GM20000 (cell line): ENCODE results near the gene S100A2.

ENCODE experiments used
- DNase-seq: peaks from one replicate; pipeline ENCODE4 v3.0.0; 2012; ENCODE audit warnings: low spot score
- CTCF ChIP-seq: IDR thresholded peaks from 2 replicates; pipeline ENCODE4 v1.5.1; 2012; ENCODE audit warnings: mild to moderate bottlenecking, control low read depth; ENCODE audit errors: extremely low read depth, missing control alignments

Gene S100A2

GRCh38 chr1:153565529-153566374 lies at the start of gene S100A2:
Gene S100A2, minus strand, starts transcription at chr1:153565844. Its CDS starts 1,967 bp downstream, at chr1:153563877.
- no peak for TF ChIP-seq CTCF

GRCh38 chr1:153615406-153615805 lies 49.8 kb upstream of the S100A2 start:
- no peak for DNase-seq
- no peak for TF ChIP-seq CTCF

More at GRCh38 chr1:153565529-153566374, at the start of gene S100A2:
- DNase-seq = no peak

DNA sequence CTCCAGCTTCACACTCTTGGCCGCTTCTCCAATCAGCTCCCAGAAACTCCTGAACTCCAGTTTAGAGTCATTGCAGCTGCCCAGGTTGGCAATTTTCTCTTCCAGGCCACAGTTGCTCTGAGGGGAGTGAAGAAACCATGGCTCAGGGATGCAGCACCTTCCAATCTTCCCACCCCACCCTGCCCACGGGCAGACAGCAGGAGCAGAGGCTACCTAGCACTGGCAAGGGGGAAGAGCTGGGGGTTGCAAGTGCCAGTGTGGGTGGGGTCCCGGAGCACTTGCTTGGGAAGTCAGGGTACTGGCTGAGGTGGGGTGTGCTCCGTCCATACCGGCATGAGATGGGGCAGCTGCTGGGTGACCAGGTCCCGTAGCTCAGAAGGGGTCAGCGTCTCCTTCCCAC lies 49.3 kb upstream of the S100A2 start:
- TF ChIP-seq CTCF = no peak
- no peak for DNase-seq

DNA sequence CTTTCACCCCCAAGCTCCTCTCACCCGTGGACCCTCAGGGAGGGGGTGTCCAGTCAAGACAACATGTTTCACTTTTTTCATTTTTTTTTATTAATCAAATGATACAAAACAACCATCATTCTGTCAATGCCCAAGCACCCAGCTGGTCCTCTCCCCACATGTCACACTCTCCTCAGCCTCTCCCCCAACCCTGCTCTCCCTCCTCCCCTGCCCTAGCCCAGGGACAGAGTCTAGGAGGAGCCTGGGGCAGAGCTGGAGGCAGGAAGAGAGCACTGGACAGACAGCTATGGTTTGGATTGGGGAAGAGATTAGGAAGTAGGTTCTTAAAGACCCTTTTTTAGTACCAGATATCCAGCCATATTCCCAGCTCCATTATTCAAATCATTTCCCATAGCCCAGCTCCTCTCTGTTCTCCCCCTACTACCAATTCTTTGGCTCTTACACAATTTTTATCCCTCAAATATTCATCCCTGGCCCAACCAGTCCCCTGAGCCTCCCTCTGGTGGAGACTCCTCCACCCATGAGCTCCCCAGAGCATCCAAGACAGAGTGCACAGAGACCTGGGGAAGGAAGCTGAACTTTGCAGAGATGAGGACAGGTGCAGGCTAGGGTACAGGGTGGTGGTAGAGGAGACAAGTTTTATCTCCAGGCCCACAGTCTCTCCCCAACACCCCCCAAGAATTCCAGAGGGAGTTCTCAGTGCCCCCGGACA lies 48.7 kb upstream of the S100A2 start:
- no peak for TF ChIP-seq CTCF
- no peak for DNase-seq

DNA sequence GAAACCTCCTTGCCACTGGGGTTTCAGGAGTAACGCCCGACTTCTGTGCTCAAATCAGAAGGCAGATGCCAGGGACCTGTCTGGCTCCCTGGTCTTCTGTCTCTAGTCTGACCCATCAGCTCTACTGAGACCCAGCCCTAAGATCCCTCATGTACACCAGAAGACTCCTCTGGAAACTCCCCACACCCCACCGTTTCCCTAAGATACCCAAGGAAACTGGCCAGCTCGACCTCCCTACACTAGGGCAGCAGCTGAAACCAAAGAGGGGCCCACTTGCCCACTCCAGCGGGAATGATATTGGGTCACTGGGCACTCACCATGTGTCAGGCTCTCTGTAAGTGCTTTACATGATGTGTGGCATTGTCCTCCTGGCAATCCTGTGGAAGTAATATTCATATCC lies 47.8 kb upstream of the S100A2 start:
- no peak for TF ChIP-seq CTCF

DNA sequence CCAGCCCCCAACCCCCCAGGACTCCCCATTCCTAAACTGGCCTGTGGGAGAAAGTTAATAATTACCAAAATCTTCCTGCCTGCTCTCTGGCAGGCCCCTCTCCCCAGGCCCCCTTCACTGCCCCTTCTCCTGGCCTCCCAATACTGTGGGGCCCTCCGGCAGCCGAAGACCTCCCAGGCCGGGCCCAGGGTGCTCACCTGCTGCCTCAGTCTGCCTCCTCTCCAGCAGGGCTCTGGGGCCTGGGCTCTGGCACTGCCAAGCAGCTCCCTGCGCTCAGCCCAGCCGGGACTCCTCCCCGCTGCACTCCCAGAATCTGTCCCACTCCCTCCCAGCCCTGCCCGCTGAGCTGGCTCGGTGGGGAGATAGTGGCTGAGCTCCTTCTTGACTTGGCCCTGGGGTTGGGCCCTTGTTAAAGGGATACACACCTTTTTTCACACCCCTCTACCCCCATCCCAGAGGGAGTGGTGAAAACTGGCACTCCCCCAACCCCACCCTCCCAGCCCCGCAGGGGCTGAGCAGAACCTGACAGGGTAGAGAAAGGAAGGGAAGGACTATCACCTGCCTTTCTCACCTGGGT lies 47.2 kb upstream of the S100A2 start, which contains the start of gene S100A16:
Gene S100A16 (minus strand): TSS at position 383 of the 577 bp plus-strand sequence. CDS start 4,986 bp downstream, outside the sequence.
- DNase-seq = no peak
- TF ChIP-seq CTCF = no peak

More for the DNA sequence above, 47.8 kb upstream of the S100A2 start:
- DNase-seq = no peak

DNA sequence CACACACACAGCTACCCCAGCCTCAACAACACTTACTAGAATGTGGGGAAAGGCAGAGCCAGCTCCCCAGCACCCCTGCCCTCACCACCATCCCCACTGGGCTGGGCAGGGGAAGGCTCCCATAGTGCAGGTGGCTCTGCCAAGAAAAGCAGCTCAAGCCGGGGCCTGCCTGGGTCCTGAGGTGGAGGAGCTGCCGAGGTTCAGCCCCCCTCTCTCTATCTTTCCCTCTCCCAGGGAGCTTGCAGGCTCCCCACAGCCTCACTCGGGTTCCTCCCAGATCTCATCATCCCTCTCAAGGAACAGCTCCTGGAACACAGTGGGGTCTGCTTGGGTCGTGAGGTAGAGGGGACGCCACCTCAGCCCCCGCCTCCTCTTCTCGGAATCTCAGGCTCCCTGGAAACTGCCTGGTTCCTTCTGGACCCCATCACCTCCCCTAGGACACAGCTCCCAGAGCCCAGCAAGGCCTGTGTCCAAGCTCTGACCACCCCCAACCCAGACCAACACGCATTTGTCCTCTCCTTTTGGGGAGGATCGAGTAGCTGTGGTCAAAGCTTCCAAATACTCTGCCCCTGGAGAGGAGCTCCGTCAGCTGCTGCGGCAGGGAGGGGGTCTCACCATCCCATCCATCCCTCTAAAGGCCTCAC lies 46.6 kb upstream of the S100A2 start:
- no peak for DNase-seq
- no peak for TF ChIP-seq CTCF
